CD4-positive, CD25-positive, alpha-beta regulatory T cell (primary cell): ENCODE data around the gene LMO2. TPM values are rescaled to one million over a fixed set of nuclear protein-coding genes. Genes with fewer than 3 reads are reported as not detected.

Experiments
- ATAC-seq, 2 donors: fragments of 150-1000 bp; cut with Tn5 transposase; one replicate each; pipeline ENCODE4 v1.10.0; 2021; ENCODE audit warnings: low read depth in 2 of 2, moderate number of reproducible peaks in 2 of 2, moderate library complexity in 1 of 2
- DNase-seq, 3 donors: peaks; one replicate each; pipeline versions ENCODE4 v3.0.0 to v3.0.0-alpha.2; 2012 to 2022; ENCODE audit warnings: mixed read lengths in 1 of 3
- H3K27ac ChIP-seq: one replicate; pipeline ENCODE4 v1.7.0; 2013; ENCODE audit warnings: mild to moderate bottlenecking, low read length; ENCODE audit not compliant: insufficient read depth, poor library complexity, severe bottlenecking
- H3K27me3 ChIP-seq: one replicate; pipeline ENCODE4 v1.7.0; 2013; ENCODE audit warnings: low read length; ENCODE audit not compliant: control insufficient read depth, insufficient read depth
- H3K36me3 ChIP-seq: one replicate; pipeline ENCODE4 v1.7.0; 2013; ENCODE audit warnings: mild to moderate bottlenecking, low read length, moderate library complexity; ENCODE audit not compliant: control insufficient read depth, insufficient read depth
- H3K4me1 ChIP-seq: 2 replicates; pipeline ENCODE4 v1.7.0; 2013; ENCODE audit warnings: mild to moderate bottlenecking, low read length; ENCODE audit not compliant: insufficient read depth, control insufficient read depth, poor library complexity, severe bottlenecking
- H3K4me3 ChIP-seq: one replicate; pipeline ENCODE4 v1.7.0; 2013; ENCODE audit warnings: low read depth, mild to moderate bottlenecking, low read length, moderate library complexity
- H3K9me3 ChIP-seq, 2 experiments: 1 replicate in 1 of 2; 2 replicates in 1 of 2; pipeline ENCODE4 v1.7.0; 2013; ENCODE audit warnings: low read length in 2 of 2, mild to moderate bottlenecking in 1 of 2, moderate library complexity in 1 of 2; ENCODE audit not compliant: control insufficient read depth in 2 of 2
- H3K27ac Mint-ChIP-seq, 3 donors: one replicate each; pipeline ENCODE4 v1.8.0; 2020 to 2022; ENCODE audit warnings: mild to moderate bottlenecking in 3 of 3, mixed read lengths in 3 of 3, moderate library complexity in 2 of 3
- H3K27me3 Mint-ChIP-seq: one replicate; pipeline ENCODE4 v1.8.0; 2022; ENCODE audit warnings: mild to moderate bottlenecking, mixed read lengths
- H3K36me3 Mint-ChIP-seq: one replicate; pipeline ENCODE4 v1.8.0; 2020; ENCODE audit warnings: mixed read lengths
- H3K4me1 Mint-ChIP-seq, 4 donors: one replicate each; pipeline ENCODE4 v1.8.0; 2020 to 2022; ENCODE audit warnings: mixed read lengths in 4 of 4, mild to moderate bottlenecking in 1 of 4
- H3K4me3 Mint-ChIP-seq, 4 donors: one replicate each; pipeline ENCODE4 v1.8.0; 2020 to 2022; ENCODE audit warnings: mild to moderate bottlenecking in 4 of 4, mixed read lengths in 4 of 4, moderate library complexity in 3 of 4
- H3K9me3 Mint-ChIP-seq, 7 donors: one replicate each; pipeline ENCODE4 v1.8.0; 2020 to 2022; ENCODE audit warnings: mixed read lengths in 7 of 7, mild to moderate bottlenecking in 3 of 7, moderate library complexity in 2 of 7
- polyA plus RNA-seq, 4 donors: library from polyadenylated mRNA; unstranded; fragments of 300-500 nt; fragmentation: Illumina TruSeq; gene quantifications; one replicate each; pipeline ENCODE4 v1.2.3, GENCODE V29; 2021
- total RNA-seq: library from RNA; stranded (reverse); gene quantifications from one replicate; pipeline ENCODE4 v1.2.3, GENCODE V29; 2022

The LMO2 gene
- total and polyA plus RNA-seq, 5 donors from 2014 or later: 0.13 to 1.9 TPM; not detected in 3

GRCh38 chr11:33835143-33835878 is 56.6 kb downstream of the LMO2 start:
- Mint-ChIP-seq H3K27me3 (peaks cover 44% of the 10 kb centered on the region), H3K9me3 (peaks cover 0 to 1% (median 0%) of the 10 kb centered on the region in 7 donors), H3K4me1 (no peaks in the 10 kb centered on the region), H3K36me3 (no peaks in the 10 kb centered on the region), H3K4me3 (no peak overlapping the region), H3K27ac (no peak overlapping the region)
- no peaks in the 10 kb centered on the region for H3K9me3 ChIP-seq
- no peak overlapping the region for H3K27ac ChIP-seq
- ATAC-seq: no peak
- H3K36me3 ChIP-seq: no peaks in the 10 kb centered on the region
- no peak overlapping the region for H3K4me3 ChIP-seq
- no peaks in the 10 kb centered on the region for H3K4me1 ChIP-seq
- DNase-seq: peak in 1 of 3 donors; percentile 5
- peaks cover 9% of the 10 kb centered on the region for H3K27me3 ChIP-seq

- DNase-seq: no peak
- Histone ChIP-seq H3K36me3 (no peaks in the 10 kb centered on the region), H3K9me3 (no peaks in the 10 kb centered on the region), H3K4me1 (peaks cover 7% of the 10 kb centered on the region), H3K27me3 (peaks cover 24% of the 10 kb centered on the region), H3K4me3 (no peak overlapping the region), H3K27ac (no peak overlapping the region)
- H3K4me3 Mint-ChIP-seq: no peak overlapping the region
- H3K27me3 Mint-ChIP-seq: peaks cover 51% of the 10 kb centered on the region
- no peak for ATAC-seq
- peaks cover 0 to 1% (median 0%) of the 10 kb centered on the region in 7 donors for H3K9me3 Mint-ChIP-seq
- H3K36me3 Mint-ChIP-seq: no peaks in the 10 kb centered on the region
- H3K4me1 Mint-ChIP-seq: peaks cover 0 to 6% (median 5%) of the 10 kb centered on the region in 4 donors
- no peak overlapping the region for H3K27ac Mint-ChIP-seq
Measured at GRCh38 chr11:33832676-33833075, 59.2 kb downstream of the LMO2 start.

GRCh38 chr11:33830903-33831648 is 60.8 kb downstream of the LMO2 start:
- H3K36me3 ChIP-seq: no peaks in the 10 kb centered on the region
- Mint-ChIP-seq H3K27me3 (peaks cover 65% of the 10 kb centered on the region), H3K4me3 (no peak overlapping the region), H3K4me1 (peaks cover 0 to 6% (median 5%) of the 10 kb centered on the region in 4 donors), H3K9me3 (no peaks in the 10 kb centered on the region), H3K27ac (no peak overlapping the region), H3K36me3 (no peaks in the 10 kb centered on the region)
- H3K27me3 ChIP-seq: peaks cover 34% of the 10 kb centered on the region
- no peak for ATAC-seq
- DNase-seq: no peak
- peaks cover 7% of the 10 kb centered on the region for H3K4me1 ChIP-seq
- no peak overlapping the region for H3K27ac ChIP-seq
- no peaks in the 10 kb centered on the region for H3K9me3 ChIP-seq
- no peak overlapping the region for H3K4me3 ChIP-seq

GRCh38 chr11:33829430-33830141 is 62.3 kb downstream of the LMO2 start:
- peak overlapping the region; percentile 32 for H3K4me3 ChIP-seq
- Mint-ChIP-seq H3K4me3 (peak overlapping the region in 2 of 4 donors; percentile 78 to 86), H3K4me1 (peaks cover 0 to 6% (median 5%) of the 10 kb centered on the region in 4 donors), H3K9me3 (no peaks in the 10 kb centered on the region), H3K27me3 (peaks cover 76% of the 10 kb centered on the region), H3K36me3 (no peaks in the 10 kb centered on the region), H3K27ac (no peak overlapping the region)
- no peaks in the 10 kb centered on the region for H3K36me3 ChIP-seq
- H3K4me1 ChIP-seq: peaks cover 7% of the 10 kb centered on the region
- H3K27ac ChIP-seq: no peak overlapping the region
- no peaks in the 10 kb centered on the region for H3K9me3 ChIP-seq
- peak; percentile 20 to 59 (median 44) for DNase-seq
- ATAC-seq: peak; percentile 67 to 68
- H3K27me3 ChIP-seq: peaks cover 32% of the 10 kb centered on the region

- H3K36me3 ChIP-seq: no peaks in the 10 kb centered on the region
- Mint-ChIP-seq H3K4me1 (peaks cover 0 to 6% (median 5%) of the 10 kb centered on the region in 4 donors), H3K4me3 (no peak overlapping the region), H3K36me3 (no peaks in the 10 kb centered on the region), H3K9me3 (no peaks in the 10 kb centered on the region), H3K27ac (no peak overlapping the region), H3K27me3 (peaks cover 78% of the 10 kb centered on the region)
- peak overlapping the region; percentile 32 for H3K4me3 ChIP-seq
- peaks cover 27% of the 10 kb centered on the region for H3K27me3 ChIP-seq
- H3K9me3 ChIP-seq: no peaks in the 10 kb centered on the region
- no peak overlapping the region for H3K27ac ChIP-seq
- no peak for DNase-seq
- ATAC-seq: peak in 1 of 2 donors; percentile 20
- peaks cover 7% of the 10 kb centered on the region for H3K4me1 ChIP-seq
Measured at GRCh38 chr11:33828604-33829429, 63.1 kb downstream of the LMO2 start.

GRCh38 chr11:33827206-33827605 is 64.7 kb downstream of the LMO2 start:
- H3K9me3 ChIP-seq: no peaks in the 10 kb centered on the region
- H3K36me3 ChIP-seq: no peaks in the 10 kb centered on the region
- H3K4me3 ChIP-seq: no peak overlapping the region
- H3K9me3 Mint-ChIP-seq: no peaks in the 10 kb centered on the region
- no peak for DNase-seq
- H3K27me3 ChIP-seq: peaks cover 27% of the 10 kb centered on the region
- no peak overlapping the region for H3K27ac Mint-ChIP-seq
- peaks cover 85% of the 10 kb centered on the region for H3K27me3 Mint-ChIP-seq
- peaks cover 0 to 6% (median 5%) of the 10 kb centered on the region in 4 donors for H3K4me1 Mint-ChIP-seq
- H3K4me3 Mint-ChIP-seq: no peak overlapping the region
- no peak for ATAC-seq
- H3K27ac ChIP-seq: no peak overlapping the region
- H3K36me3 Mint-ChIP-seq: no peaks in the 10 kb centered on the region
- peaks cover 7% of the 10 kb centered on the region for H3K4me1 ChIP-seq
